ENCODE data around the gene POLR2F. TPM values are rescaled to one million over a fixed set of nuclear protein-coding genes. Genes with fewer than 3 reads are reported as not detected.

The POLR2F gene
- total and polyA plus RNA-seq, 9 donors, result 40.3 to 101 (median 65.2) TPM

GRCh38 chr22:37917874-37918548 lies 35.5 kb upstream of the POLR2F start:
- intact Hi-C loops (cut with DNase I), result no loop called here

DNA sequence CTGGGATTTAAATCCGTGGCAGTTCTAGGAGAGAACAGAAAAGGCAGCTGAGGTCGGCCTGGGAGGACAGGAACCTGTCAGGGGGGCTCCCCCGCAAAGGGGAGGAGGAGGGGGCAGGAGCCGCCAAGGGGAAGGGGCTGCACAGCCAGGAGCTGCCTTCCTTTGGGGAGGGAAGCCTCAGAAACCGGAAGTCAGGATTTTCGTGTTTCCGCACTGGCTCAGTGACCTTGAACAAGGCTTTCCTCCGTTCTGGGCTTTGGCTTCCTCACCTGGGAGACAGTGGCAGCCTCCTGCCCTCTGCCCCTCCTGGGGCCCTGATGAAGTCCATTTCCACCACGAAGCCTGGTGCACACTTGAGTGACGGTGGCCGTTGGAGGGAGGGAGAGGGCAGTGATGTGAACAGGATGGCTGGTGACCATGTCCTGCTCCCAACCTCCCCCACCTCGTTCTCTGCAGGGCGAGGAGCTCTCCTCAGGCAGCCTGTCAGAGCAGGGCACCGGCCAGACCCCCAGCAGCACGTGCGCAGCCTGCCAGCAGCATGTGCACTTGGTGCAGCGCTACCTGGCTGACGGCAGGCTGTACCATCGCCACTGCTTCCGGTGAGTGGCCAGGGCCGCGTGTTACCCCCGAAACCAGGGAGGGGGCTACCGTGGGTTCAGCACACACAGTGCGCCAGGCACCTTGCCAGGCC lies 34.8 kb upstream of the POLR2F start:
- 57 to 72% (median 65%) methylated on average over 24 to 25 of the region's 25 CpGs for WGBS, 3 donors
- Histone ChIP-seq H3K36me3 (no peaks in the 10 kb centered on the region), H3K4me1 (ENCODE audit: insufficient read depth) (no peaks in the 10 kb centered on the region), H3K9me3 (no peaks in the 10 kb centered on the region), H3K27me3 (no peaks in the 10 kb centered on the region), H3K4me3 (no peak overlapping the region), H3K27ac (no peak overlapping the region)
- DNase-seq, result no peak
- intact Hi-C loops (cut with DNase I), result no loop called here
- TF ChIP-seq POLR2A (IDR thresholded peaks at IDR 0.05) (no peak), CTCF (IDR thresholded peaks at IDR 0.05) (no peak), EP300 (IDR thresholded peaks at IDR 0.05) (no peak)

More at GRCh38 chr22:37917874-37918548, 35.5 kb upstream of the POLR2F start:
- Histone ChIP-seq H3K9me3 (no peaks in the 10 kb centered on the region), H3K27ac (no peak overlapping the region), H3K27me3 (no peaks in the 10 kb centered on the region), H3K4me1 (ENCODE audit: insufficient read depth) (no peaks in the 10 kb centered on the region), H3K36me3 (no peaks in the 10 kb centered on the region), H3K4me3 (no peak overlapping the region)
- WGBS, 3 donors, result 68 to 80% (median 78%) methylated on average over 4 of the region's 4 CpGs
- DNase-seq, result no peak
- no peak for TF ChIP-seq POLR2A (IDR thresholded peaks at IDR 0.05)
- no peak for TF ChIP-seq EP300 (IDR thresholded peaks at IDR 0.05)
- TF ChIP-seq CTCF (IDR thresholded peaks at IDR 0.05), result no peak

- WGBS, 3 donors, result 84 to 89% (median 89%) methylated on average over 5 of the region's 5 CpGs
- no peak overlapping the region for H3K27ac ChIP-seq
- no peaks in the 10 kb centered on the region for H3K27me3 ChIP-seq
These were observed 33.4 kb upstream of the POLR2F start for GRCh38 chr22:37920126-37920525.

DNA sequence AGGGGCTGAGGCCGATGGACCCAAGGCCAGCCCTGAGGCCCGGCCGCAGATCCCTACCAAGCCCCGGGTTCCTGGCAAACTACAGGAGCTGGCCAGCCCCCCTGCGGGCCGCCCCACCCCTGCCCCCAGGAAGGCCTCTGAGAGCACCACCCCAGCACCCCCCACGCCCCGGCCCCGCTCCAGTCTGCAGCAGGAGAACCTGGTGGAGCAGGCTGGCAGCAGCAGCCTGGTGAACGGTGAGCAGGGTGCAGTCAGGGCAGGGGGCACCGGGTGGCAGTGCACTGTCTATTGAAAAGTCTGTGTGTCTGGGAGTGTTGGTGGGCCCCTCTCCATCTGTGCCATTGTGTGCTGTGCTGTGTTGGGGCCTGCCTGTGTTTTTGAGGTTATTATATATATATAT lies 31.3 kb upstream of the POLR2F start:
- Histone ChIP-seq H3K4me3 (no peak overlapping the region), H3K4me1 (ENCODE audit: insufficient read depth) (no peaks in the 10 kb centered on the region), H3K27me3 (no peaks in the 10 kb centered on the region), H3K27ac (no peak overlapping the region), H3K36me3 (no peaks in the 10 kb centered on the region), H3K9me3 (no peaks in the 10 kb centered on the region)
- 82 to 90% (median 84%) methylated on average over 11 of the region's 11 CpGs for WGBS, 3 donors
- TF ChIP-seq POLR2A (IDR thresholded peaks at IDR 0.05) (no peak), EP300 (IDR thresholded peaks at IDR 0.05) (no peak), CTCF (IDR thresholded peaks at IDR 0.05) (no peak)
- intact Hi-C loops (cut with DNase I), result loop anchor here in 1 of 4 donors (10.0 kb wide), 1 partner anchor 107 kb away; no protein-coding TSS in a partner anchor
- DNase-seq, result no peak

More at GRCh38 chr22:37920126-37920525, 33.4 kb upstream of the POLR2F start:
- intact Hi-C loops (cut with DNase I), result loop anchor here in 1 of 4 donors (10.0 kb wide), 1 partner anchor 105 kb away; no protein-coding TSS in a partner anchor
- Histone ChIP-seq H3K4me3 (no peak overlapping the region), H3K9me3 (no peaks in the 10 kb centered on the region), H3K36me3 (no peaks in the 10 kb centered on the region), H3K4me1 (ENCODE audit: insufficient read depth) (no peaks in the 10 kb centered on the region)
- TF ChIP-seq POLR2A (IDR thresholded peaks at IDR 0.05) (no peak), CTCF (IDR thresholded peaks at IDR 0.05) (no peak), EP300 (IDR thresholded peaks at IDR 0.05) (no peak)
- no peak for DNase-seq
